Activated T-helper 1 cell treated with Interleukin-2 at 50 U/mL for 16 hours (primary cell): ENCODE data around the gene ZFYVE21.
"Not testable (repeated sequence)": the region's sequence is repeated elsewhere in the genome, so short reads cannot be mapped to it uniquely, and the experiment has no call there.

Experiments
- DNase-seq: peaks from one replicate; pipeline ENCODE4 v3.0.0-alpha.2; 2020; ENCODE audit warnings: low read depth

The ZFYVE21 gene

DNA sequence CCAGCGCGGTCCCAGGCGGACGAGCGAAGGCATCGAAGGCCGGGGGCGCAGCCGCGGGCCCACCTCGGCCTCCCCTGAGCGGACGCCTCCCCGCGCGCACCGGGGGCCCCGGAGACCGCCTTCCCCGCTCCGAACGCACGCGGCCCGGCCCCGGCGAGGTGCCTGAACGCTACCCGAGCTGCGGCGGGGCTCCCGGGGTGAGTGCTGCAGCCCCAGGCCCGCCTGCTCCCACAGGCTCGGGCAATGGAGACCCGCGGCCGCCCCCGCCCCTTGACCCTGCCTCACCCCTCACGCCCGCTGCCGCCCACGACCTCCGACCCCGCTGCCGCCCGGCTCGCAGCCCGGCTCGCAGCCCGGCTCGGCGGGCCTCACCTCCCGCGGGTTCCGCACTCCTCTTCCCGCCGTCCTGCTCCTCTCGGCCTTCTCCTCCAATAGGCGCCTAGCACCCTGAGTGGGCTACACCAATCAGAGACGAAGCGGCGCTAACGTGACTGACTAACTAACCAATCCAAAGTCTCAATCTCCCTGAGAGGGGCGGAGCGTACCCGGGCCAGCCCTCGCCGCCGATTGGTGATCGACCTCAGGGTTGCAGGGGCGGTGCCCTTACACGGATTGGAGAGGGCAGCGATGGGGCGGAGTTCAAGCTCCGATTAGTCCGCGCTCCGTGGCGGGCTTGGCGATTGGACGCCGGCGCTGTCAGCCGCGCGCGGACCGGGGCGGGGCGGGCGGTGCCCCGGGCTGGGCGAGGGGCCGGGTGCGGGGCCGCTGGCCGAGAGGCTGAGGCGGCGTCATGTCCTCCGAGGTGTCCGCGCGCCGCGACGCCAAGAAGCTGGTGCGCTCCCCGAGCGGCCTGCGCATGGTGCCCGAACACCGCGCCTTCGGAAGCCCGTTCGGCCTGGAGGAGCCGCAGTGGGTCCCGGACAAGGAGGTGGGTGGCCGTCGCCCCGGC, at the start of gene ZFYVE21, which contains the start of gene XRCC3:
TSS of gene ZFYVE21 (plus strand) at position 759 of the 949 bp plus-strand sequence. CDS start at position 791, 32 bp downstream.
TSS of gene XRCC3 (minus strand) at position 400 of the 949 bp plus-strand sequence. CDS start 4,364 bp downstream, outside the sequence.
- DNase-seq, result peak; percentile 99

- no peak for DNase-seq
Measured at GRCh38 chr14:103667671-103668070, 47.9 kb upstream of the ZFYVE21 start.

- no peak for DNase-seq
Measured at GRCh38 chr14:103668117-103668516, 47.5 kb upstream of the ZFYVE21 start.

GRCh38 chr14:103669370-103669769, 46.2 kb upstream of the ZFYVE21 start:
- no peak for DNase-seq

DNA sequence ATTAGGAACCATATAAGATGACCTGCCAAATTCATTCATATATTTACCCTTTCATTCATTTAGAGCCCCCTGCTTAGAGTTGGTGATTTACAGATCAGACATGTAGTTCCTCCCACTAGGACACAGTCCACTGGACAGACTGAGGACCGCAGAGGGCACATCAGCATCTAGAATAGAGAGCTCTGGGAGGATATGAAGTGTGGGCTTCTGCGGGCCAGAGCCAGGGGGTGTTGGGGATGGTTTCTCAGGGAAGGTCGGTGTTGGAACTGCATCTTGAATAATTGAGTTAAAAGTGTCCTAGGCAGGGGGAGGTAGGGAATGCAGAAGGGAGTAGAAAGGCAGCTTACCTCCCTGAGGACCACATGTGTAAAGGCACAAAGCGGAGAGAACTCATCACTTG, 43.7 kb upstream of the ZFYVE21 start:
- no peak for DNase-seq

DNA sequence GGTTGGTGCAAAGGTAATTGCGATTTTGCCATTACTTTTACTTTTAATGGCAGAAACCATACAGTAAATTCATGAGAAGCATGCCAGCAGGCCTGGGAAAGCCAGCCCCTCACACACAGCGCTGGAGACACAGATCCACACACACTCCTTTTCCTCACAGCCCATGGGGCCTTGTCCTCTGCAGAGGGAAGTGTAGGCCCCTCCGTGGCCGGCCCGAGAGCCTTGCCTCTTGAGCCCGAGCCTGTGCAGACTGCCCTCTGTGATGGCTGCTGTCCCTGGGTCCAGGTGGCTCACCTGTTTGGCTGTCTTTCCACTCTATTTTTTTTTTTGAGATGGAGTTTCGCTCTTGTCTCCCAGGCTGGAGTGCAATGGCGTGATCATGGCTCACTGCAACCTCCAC, 39.7 kb upstream of the ZFYVE21 start:
- DNase-seq, result no peak

DNA sequence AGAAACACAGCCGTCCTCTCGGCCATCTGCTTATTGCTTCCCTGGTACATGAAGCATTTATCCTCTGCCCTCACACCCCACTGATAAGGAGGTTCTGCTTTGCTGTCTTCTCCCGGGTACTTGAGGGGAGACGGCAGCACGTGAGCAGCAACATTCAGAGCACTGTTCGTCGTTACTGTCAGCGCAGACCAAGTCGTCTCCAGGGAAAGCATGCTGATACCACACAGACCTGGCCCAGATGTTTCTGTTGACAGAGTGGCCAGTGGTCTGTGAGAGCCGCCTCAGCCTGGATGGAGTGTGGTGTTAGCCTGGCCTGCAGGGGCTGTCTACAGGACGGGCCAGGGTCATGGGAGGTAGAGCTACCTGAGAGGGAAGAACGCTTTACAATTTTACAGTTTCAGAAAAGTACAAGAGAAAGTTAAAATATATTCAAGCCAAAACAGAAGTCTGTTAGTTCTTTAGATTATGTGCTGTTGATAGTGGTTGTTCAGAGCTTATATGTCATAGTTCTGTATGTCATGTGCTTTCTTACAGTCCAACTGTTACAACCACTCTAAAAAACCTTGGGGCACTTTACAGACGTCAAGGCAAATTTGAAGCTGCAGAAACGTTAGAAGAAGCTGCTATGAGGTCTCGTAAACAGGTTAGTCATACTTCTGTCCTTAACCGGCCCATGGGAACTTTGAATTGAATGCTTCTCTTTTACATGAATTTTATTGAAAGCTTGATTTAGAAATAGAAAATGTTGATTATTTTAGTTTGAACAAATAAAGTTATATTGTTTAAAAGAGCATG, 38.5 kb upstream of the ZFYVE21 start:
- DNase-seq, result no peak

- DNase-seq, result peak; percentile 10
Measured at GRCh38 chr14:103679351-103679750, 36.3 kb upstream of the ZFYVE21 start.

GRCh38 chr14:103680491-103681231, 34.9 kb upstream of the ZFYVE21 start:
- DNase-seq, result no peak

DNA sequence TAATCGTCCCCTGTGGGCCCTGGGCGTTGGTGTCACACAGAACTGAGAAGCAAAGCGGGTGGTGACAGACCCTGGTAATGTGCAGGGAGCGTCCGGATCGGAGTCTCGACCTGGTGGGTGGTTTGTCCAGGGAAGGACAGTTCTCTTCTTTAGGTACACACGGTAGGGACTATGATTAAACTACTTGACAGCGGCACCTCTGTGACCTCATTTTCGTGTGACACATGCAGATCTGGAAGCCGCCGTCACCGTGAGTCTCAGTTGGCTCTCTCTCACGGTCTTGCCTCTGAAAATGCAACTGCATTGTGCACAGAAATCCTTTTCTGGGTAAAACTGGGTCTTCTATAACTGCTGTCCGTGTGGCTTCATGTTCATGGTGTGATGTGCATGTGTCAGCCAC, 32.5 kb upstream of the ZFYVE21 start:
- DNase-seq, result no peak

DNA sequence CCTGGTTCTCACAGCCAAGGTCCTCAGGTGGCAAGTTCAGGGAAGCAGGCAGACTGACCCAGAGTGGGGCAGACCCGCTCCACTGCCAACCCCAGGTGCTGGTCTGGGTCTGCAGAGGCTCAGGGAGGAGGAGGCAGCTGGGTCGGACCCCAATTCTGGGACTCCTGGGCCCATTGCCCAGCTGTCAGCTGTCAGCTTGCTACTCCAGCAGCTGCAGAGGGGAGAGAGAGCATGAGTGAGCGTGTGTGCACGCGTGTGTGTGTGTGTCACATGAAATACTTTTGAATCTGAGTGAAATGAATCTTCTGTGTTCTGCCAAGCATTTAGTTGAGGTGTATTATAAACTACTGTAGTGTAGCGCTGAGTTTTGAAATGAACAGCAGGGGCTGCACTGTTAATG, 31.1 kb upstream of the ZFYVE21 start:
- DNase-seq, result no peak

GRCh38 chr14:103684871-103685270, 30.7 kb upstream of the ZFYVE21 start:
- no peak for DNase-seq

- DNase-seq, result no peak
Measured at GRCh38 chr14:103685276-103686211, 30.1 kb upstream of the ZFYVE21 start.

- DNase-seq, result no peak
Measured at GRCh38 chr14:103686831-103687485, 28.7 kb upstream of the ZFYVE21 start.

DNA sequence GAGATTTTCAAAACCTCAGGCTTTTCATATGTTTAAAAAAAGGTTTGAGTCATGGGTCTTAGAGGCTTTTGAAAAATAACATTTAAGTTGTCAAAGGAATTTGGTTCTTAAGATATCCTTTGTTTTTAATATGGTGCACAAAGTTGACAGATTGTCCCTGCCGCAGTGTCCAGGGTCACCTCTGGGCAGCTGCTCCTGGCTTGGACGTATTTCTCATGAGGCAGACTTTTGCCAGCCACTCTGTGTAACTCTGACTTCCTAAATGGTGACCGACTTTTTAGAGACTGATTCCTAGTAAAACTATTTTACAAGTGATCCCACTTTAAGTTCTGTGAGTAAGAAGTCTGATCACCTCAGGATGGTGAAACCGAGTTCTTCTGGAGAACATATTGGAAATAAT, 27.9 kb upstream of the ZFYVE21 start:
- DNase-seq, result no peak

GRCh38 chr14:103688441-103688840, 27.2 kb upstream of the ZFYVE21 start:
- DNase-seq, result no peak

- no peak for DNase-seq
Measured at GRCh38 chr14:103688906-103689902, 26.4 kb upstream of the ZFYVE21 start.

- DNase-seq, result no peak
Measured at GRCh38 chr14:103690332-103690731, 25.3 kb upstream of the ZFYVE21 start.

GRCh38 chr14:103691655-103692054, 24.0 kb upstream of the ZFYVE21 start:
- DNase-seq, result not testable (repeated sequence)
